SK-N-SH (cell line): ENCODE measurements around the gene ATP2B1. TPM values are rescaled to one million over a fixed set of nuclear protein-coding genes. Genes with fewer than 3 reads are reported as not detected.

Source experiments
- CTCF ChIA-PET: fragments of 300-600, 350-600 bp; formaldehyde crosslinking; extraction: SDS; loops from one replicate; lab custom pipeline; 2021; lab: Yijun Ruan, JAX
- POLR2A ChIA-PET: fragments of 350-600 bp; sonication (Branson Sonifier 250); formaldehyde crosslinking; extraction: SDS; loops from one replicate; lab custom pipeline; 2020; ENCODE audit warnings: antibody characterized with exemption, inconsistent platforms; lab: Yijun Ruan, JAX
- DNase-seq: peaks from one replicate; pipeline ENCODE4 v3.0.0; 2012
- H2AFZ ChIP-seq: fragments of 200-600 bp; sonication (generic); 2 replicates; pipeline ENCODE4 v1.8.1; 2016; ENCODE audit warnings: antibody characterized with exemption, mild to moderate bottlenecking, low read depth
- H3F3A ChIP-seq: fragments of 200-600 bp; sonication (generic); replicated peaks from 2 replicates; pipeline ENCODE3; 2016; ENCODE audit warnings: antibody characterized with exemption, mild to moderate bottlenecking; ENCODE audit not compliant: insufficient read depth
- H3K27ac ChIP-seq, 2 experiments: fragments of 200-500 bp in 1 of 2; fragments of 200-600 bp in 1 of 2; sonication (Bioruptor generic) in 1 of 2; sonication (generic), shearing (Covaris generic) in 1 of 2; 2 replicates each; pipeline versions ENCODE4 v1.5.1 to v1.6.1; 2014 to 2016; ENCODE audit warnings: low read depth in 2 of 2, inconsistent platforms in 1 of 2, low read length in 1 of 2, mild to moderate bottlenecking in 1 of 2, mixed read lengths in 1 of 2
- H3K27me3 ChIP-seq: fragments of 200-600 bp; sonication (generic), shearing (Covaris generic); 2 replicates; pipeline ENCODE4 v1.6.1; 2016; ENCODE audit warnings: mixed run types; ENCODE audit not compliant: insufficient read depth
- H3K36me3 ChIP-seq, 2 experiments: fragments of 200-500 bp in 1 of 2; fragments of 200-600 bp in 1 of 2; sonication (Bioruptor generic) in 1 of 2; sonication (generic) in 1 of 2; replicated peaks in 1 of 2; 2 replicates each; pipeline versions ENCODE3 to v1.5.1; 2014 to 2016; ENCODE audit warnings: low read length in 1 of 2, mild to moderate bottlenecking in 1 of 2; ENCODE audit not compliant: insufficient read depth in 2 of 2, control insufficient read depth in 1 of 2
- H3K4me1 ChIP-seq, 2 experiments: fragments of 200-500 bp in 1 of 2; fragments of 200-600 bp in 1 of 2; sonication (Bioruptor generic) in 1 of 2; sonication (generic), shearing (Covaris generic) in 1 of 2; 2 replicates each; pipeline versions ENCODE4 v1.5.1 to v1.6.1; 2014 to 2016; ENCODE audit warnings: low read depth in 1 of 2, low read length in 1 of 2, mixed run types in 1 of 2; ENCODE audit not compliant: insufficient read depth in 2 of 2, control insufficient read depth in 1 of 2
- H3K4me2 ChIP-seq: fragments of 200-600 bp; sonication (generic), shearing (Covaris generic); 2 replicates; pipeline ENCODE4 v1.6.1; 2017; ENCODE audit warnings: mixed run types
- H3K4me3 ChIP-seq, 2 experiments: fragments of 200-500 bp in 1 of 2; fragments of 200-600 bp in 1 of 2; sonication (Bioruptor generic) in 1 of 2; sonication (generic), shearing (Covaris generic) in 1 of 2; 2 replicates each; pipeline versions ENCODE4 v1.5.1 to v1.8.1; 2014 to 2016; ENCODE audit warnings: low read depth in 2 of 2, inconsistent platforms in 1 of 2, low read length in 1 of 2, mild to moderate bottlenecking in 1 of 2, mixed read lengths in 1 of 2, moderate library complexity in 1 of 2
- H3K79me2 ChIP-seq: fragments of 200-600 bp; sonication (generic); 2 replicates; pipeline ENCODE4 v1.8.1; 2017; ENCODE audit warnings: mild to moderate bottlenecking; ENCODE audit not compliant: insufficient read depth
- H3K9ac ChIP-seq: fragments of 200-600 bp; sonication (generic); 2 replicates; pipeline ENCODE4 v1.6.1; 2017; ENCODE audit warnings: mixed run types
- H3K9me2 ChIP-seq: fragments of 200-600 bp; sonication (generic); 2 replicates; pipeline ENCODE4 v1.6.1; 2017; ENCODE audit warnings: mixed run types
- H3K9me3 ChIP-seq: fragments of 200-600 bp; sonication (generic); 2 replicates; pipeline ENCODE4 v1.6.1; 2017; ENCODE audit warnings: mixed run types, mild to moderate bottlenecking, moderate library complexity
- H4K20me1 ChIP-seq: fragments of 200-600 bp; sonication (generic); 2 replicates; pipeline ENCODE4 v1.6.1; 2017; ENCODE audit warnings: mild to moderate bottlenecking, mixed run types; ENCODE audit not compliant: insufficient read depth
- ELF1 ChIP-seq: IDR thresholded peaks from 2 replicates; pipeline ENCODE4 v1.4.0; 2012
- EZH2phosphoT487 ChIP-seq: fragments of 200-600 bp; sonication (generic); IDR thresholded peaks from 2 replicates; pipeline ENCODE4 v1.6.1; 2017; ENCODE audit warnings: low read depth, mixed run types, mild to moderate bottlenecking, antibody characterized with exemption, moderate library complexity, borderline replicate concordance
- FOSL2 ChIP-seq: IDR thresholded peaks from 2 replicates; pipeline ENCODE4 v1.4.0; 2012; ENCODE audit warnings: low read depth, mild to moderate bottlenecking, moderate library complexity, borderline replicate concordance
- FOXM1 ChIP-seq: IDR thresholded peaks from 2 replicates; pipeline ENCODE4 v1.4.0; 2012; ENCODE audit warnings: low read depth, mild to moderate bottlenecking
- GATA2 ChIP-seq: sonication (generic); formaldehyde crosslinking; IDR thresholded peaks from 2 replicates; pipeline ENCODE4 v1.5.0; 2020; ENCODE audit warnings: mild to moderate bottlenecking, missing genetic modification reagents
- JUND ChIP-seq: IDR thresholded peaks from 2 replicates; pipeline ENCODE4 v1.4.0; 2012
- MXI1 ChIP-seq: IDR thresholded peaks from 2 replicates; pipeline ENCODE4 v1.6.1; 2012; ENCODE audit warnings: mild to moderate bottlenecking, low read depth, low read length, improper control_type of control experiment
- NFIC ChIP-seq: IDR thresholded peaks from 2 replicates; pipeline ENCODE4 v1.4.0; 2012; ENCODE audit warnings: borderline replicate concordance
- NRF1 ChIP-seq: IDR thresholded peaks from 2 replicates; pipeline ENCODE4 v1.6.1; 2012; ENCODE audit warnings: low read depth, mild to moderate bottlenecking, low read length
- PBX3 ChIP-seq: IDR thresholded peaks from 2 replicates; pipeline ENCODE4; 2012
- RAD21 ChIP-seq: IDR thresholded peaks from 2 replicates; pipeline ENCODE4 v1.6.1; 2012; ENCODE audit warnings: mild to moderate bottlenecking, low read length
- RXRA ChIP-seq: IDR thresholded peaks from 2 replicates; pipeline ENCODE4 v1.4.0; 2012; ENCODE audit warnings: low read depth, mild to moderate bottlenecking, borderline replicate concordance
- SIN3A ChIP-seq: IDR thresholded peaks from 2 replicates; pipeline ENCODE4 v1.6.1; 2012; ENCODE audit warnings: low read depth, mild to moderate bottlenecking, low read length, moderate library complexity, borderline replicate concordance
- USF1 ChIP-seq: IDR thresholded peaks from 2 replicates; pipeline ENCODE4 v1.4.0; 2012; ENCODE audit warnings: low read depth, borderline replicate concordance
- YY1 ChIP-seq: IDR thresholded peaks from 2 replicates; pipeline ENCODE4 v1.4.0; 2012; ENCODE audit warnings: low read depth, mild to moderate bottlenecking
- ZBTB33 ChIP-seq: IDR thresholded peaks from 2 replicates; pipeline ENCODE4 v1.4.0; 2012; ENCODE audit warnings: low read depth, borderline replicate concordance
- WGBS: methylation state at CpG from one replicate; pipeline ENCODE4 v1.1.6; 2017; ENCODE audit warnings: low lambda C conversion rate; 5-methylcytosine and 5-hydroxymethylcytosine counted together
- polyA plus RNA-seq, 3 experiments: library from polyadenylated mRNA; depleted of rRNA; stranded (reverse); fragments of >200 nt; gene quantifications; 2 replicates each; pipeline ENCODE4 v1.2.3, GENCODE V29; 2012

ATP2B1 gene
- polyA plus RNA-seq, 1 of the 3 experiments (the other 2 are of a cell fraction): 4.3 TPM

DNA sequence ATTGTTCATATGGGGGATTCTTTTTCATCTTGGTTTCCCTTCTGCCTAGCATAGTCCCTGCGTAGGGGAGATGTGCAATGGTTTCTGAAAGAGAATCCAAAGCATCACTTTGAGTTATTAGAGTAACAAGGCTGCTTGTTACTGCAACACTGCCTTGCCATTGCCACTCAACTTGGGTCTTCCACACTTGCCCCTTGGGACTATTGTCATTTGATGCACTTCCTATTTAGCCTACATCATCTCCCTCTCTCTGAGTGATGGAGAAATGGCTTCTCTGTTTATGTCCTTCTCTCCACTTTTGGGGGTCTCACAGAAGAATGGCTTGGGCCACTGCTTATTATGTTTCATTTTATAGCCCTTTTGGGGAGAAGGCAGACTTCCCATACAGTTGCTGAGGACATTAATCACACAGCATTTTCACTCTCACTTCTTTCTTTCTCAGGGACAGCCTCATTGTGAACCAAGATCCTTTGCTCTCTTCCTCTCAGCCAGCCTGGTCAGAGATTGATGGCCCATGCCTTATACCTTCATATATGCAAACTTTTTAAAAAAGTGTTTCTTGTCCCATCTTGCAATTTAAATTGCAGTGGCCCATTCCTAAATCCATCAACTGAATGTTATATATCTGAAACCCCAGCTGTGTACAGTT is 131.9 kb downstream of the ATP2B1 start:
- DNase-seq: no peak
- 93% methylated on average over 1 of the region's 1 CpG for WGBS
- TF ChIP-seq GATA2 (CRISPR knock-in tag) (no peak), SIN3A (no peak), YY1 (no peak), FOXM1 (no peak), RAD21 (no peak), USF1 (no peak), JUND (no peak), ELF1 (no peak), NRF1 (no peak), RXRA (no peak), NFIC (no peak), PBX3 (no peak), EZH2phosphoT487 (no peak), FOSL2 (no peak), MXI1 (no peak), ZBTB33 (no peak)
- Histone ChIP-seq H3K4me2 (no peak overlapping the region), H2AFZ (no peak overlapping the region), H3F3A (peaks cover 10% of the 10 kb centered on the region), H3K36me3 (no peaks in the 10 kb centered on the region), H3K27ac (no peak overlapping the region), H3K9me2 (no peaks in the 10 kb centered on the region), H3K4me1 (peaks cover 7 to 14% of the 10 kb centered on the region in 2 experiments; a peak in 3 of 4 replicates), H3K9ac (no peak overlapping the region), H3K27me3 (no peaks in the 10 kb centered on the region), H3K79me2 (no peaks in the 10 kb centered on the region), H3K9me3 (no peaks in the 10 kb centered on the region), H3K4me3 (no peak overlapping the region), H4K20me1 (no peaks in the 10 kb centered on the region)
- ChIA-PET CTCF (interaction anchor here (1.5 kb wide), 1 partner anchor 22 kb away, joined by 6 read pairs; no protein-coding TSS in a partner anchor), POLR2A (no interaction called here)
